GM12878 (cell line): Measurements from ENCODE around the gene CRB3. TPM values are rescaled to one million over a fixed set of nuclear protein-coding genes. Genes with fewer than 3 reads are reported as not detected.
A peak's percentile ranks its signal among the peaks of the same experiment; 100 is the strongest.

Experiments
- CEBPZ ChIP-seq: fragments of 150-350 bp; IDR thresholded peaks from 2 replicates; pipeline ENCODE4 v1.6.1; 2016; ENCODE audit warnings: low read depth, low read length
- CHD1 ChIP-seq: IDR thresholded peaks from 2 replicates; pipeline ENCODE4 v1.6.1; 2012; ENCODE audit warnings: low read depth, low read length, improper control_type of control experiment
- CHD2 ChIP-seq: IDR thresholded peaks from 2 replicates; pipeline ENCODE4 v1.6.1; 2011; ENCODE audit warnings: low read depth, low read length, improper control_type of control experiment, borderline replicate concordance
- E4F1 ChIP-seq: fragments of 450-650 bp; IDR thresholded peaks from 2 replicates; pipeline ENCODE4 v1.6.1; 2018; ENCODE audit warnings: borderline replicate concordance, mild to moderate bottlenecking; ENCODE audit not compliant: partially characterized antibody
- EZH2 ChIP-seq: IDR thresholded peaks from 2 replicates; pipeline ENCODE4 v1.6.1; 2012; ENCODE audit warnings: low read depth, mild to moderate bottlenecking, control low read depth, inconsistent platforms, low read length, borderline replicate concordance; ENCODE audit not compliant: control insufficient read depth
- HDAC6 ChIP-seq: fragments of 200-600 bp; sonication (generic); IDR thresholded peaks from one replicate; pipeline ENCODE4 v1.8.0; 2017; ENCODE audit warnings: antibody characterized with exemption; ENCODE audit not compliant: unreplicated experiment
- HSF1 ChIP-seq: fragments of 150-350 bp; IDR thresholded peaks from 2 replicates; pipeline ENCODE4 v1.6.1; 2014; ENCODE audit warnings: mild to moderate bottlenecking, low read depth, low read length
- IKZF1 ChIP-seq: fragments of 450-650 bp; conservative IDR thresholded peaks from 2 replicates; pipeline ENCODE4 v1.6.1; 2017; ENCODE audit warnings: antibody characterized with exemption, mild to moderate bottlenecking
- IKZF2 ChIP-seq, 2 experiments: fragments of 450-650 bp; IDR thresholded peaks; 2 replicates each; pipeline ENCODE4 v1.6.1; 2017; ENCODE audit warnings: mild to moderate bottlenecking in 2 of 2, moderate library complexity in 2 of 2
- KLF5 ChIP-seq: fragments of 450-650 bp; IDR thresholded peaks from 2 replicates; pipeline ENCODE4 v1.6.1; 2014; ENCODE audit warnings: mild to moderate bottlenecking; ENCODE audit not compliant: partially characterized antibody
- NFIC ChIP-seq: IDR thresholded peaks from 2 replicates; pipeline ENCODE4 v1.6.1; 2012; ENCODE audit warnings: low read depth, mild to moderate bottlenecking, inconsistent platforms, low read length, moderate library complexity
- PBX3 ChIP-seq: IDR thresholded peaks from 2 replicates; pipeline ENCODE4 v1.6.1; 2011; ENCODE audit warnings: mild to moderate bottlenecking, low read depth, low read length, moderate library complexity; ENCODE audit not compliant: insufficient replicate concordance
- POLR2AphosphoS5 ChIP-seq: IDR thresholded peaks from 2 replicates; pipeline ENCODE4 v1.6.1; 2011; ENCODE audit warnings: mild to moderate bottlenecking, low read length, inconsistent platforms
- POU2F2 ChIP-seq: IDR thresholded peaks from 3 replicates; pipeline ENCODE4 v1.6.1; 2011; ENCODE audit warnings: low read depth, mild to moderate bottlenecking, low read length, borderline replicate concordance
- SMAD1 ChIP-seq: fragments of 450-650 bp; IDR thresholded peaks from 2 replicates; pipeline ENCODE4 v1.6.1; 2018; ENCODE audit warnings: mild to moderate bottlenecking, low read depth; ENCODE audit not compliant: partially characterized antibody
- SREBF2 ChIP-seq: IDR thresholded peaks from 2 replicates; pipeline ENCODE4 v1.6.1; 2012; ENCODE audit warnings: mild to moderate bottlenecking, low read length
- SRF ChIP-seq, 2 experiments: IDR thresholded peaks; 2 replicates each; pipeline ENCODE4 v1.6.1; 2011; ENCODE audit warnings: low read depth in 2 of 2, low read length in 2 of 2, mild to moderate bottlenecking in 1 of 2, moderate library complexity in 1 of 2
- SUPT20H ChIP-seq: IDR thresholded peaks from 2 replicates; pipeline ENCODE4 v1.6.1; 2011; ENCODE audit warnings: low read depth, mild to moderate bottlenecking, low read length, moderate library complexity, borderline replicate concordance; ENCODE audit not compliant: control insufficient read depth
- ZNF207 ChIP-seq: fragments of 450-650 bp; IDR thresholded peaks from 2 replicates; pipeline ENCODE4 v1.6.1; 2014; ENCODE audit warnings: antibody characterized with exemption, mild to moderate bottlenecking, borderline replicate concordance
- ZNF24 ChIP-seq: fragments of 450-650 bp; IDR thresholded peaks from 2 replicates; pipeline ENCODE4 v1.6.1; 2017; ENCODE audit warnings: antibody characterized with exemption, mild to moderate bottlenecking
- ZNF274 ChIP-seq: IDR thresholded peaks from one replicate; pipeline ENCODE4 v1.8.0; 2011; ENCODE audit not compliant: insufficient read length, insufficient read depth
- polyA plus RNA-seq, 11 experiments: library from polyadenylated mRNA; depleted of rRNA in 4 of 11; unstranded in 6 of 11; stranded (reverse) in 5 of 11; fragments of >200 nt; fragmentation: Nextera tagmentation in 4 of 11; fragmentation: Illumina TruSeq in 1 of 11; extraction: Ambion mirVana in 4 of 11; extraction: Trizol in 1 of 11; gene quantifications; 1 replicate in 1 of 11; 2 replicates in 10 of 11; pipeline versions ENCODE4 v1.2.1 to v1.2.3, GENCODE V29; 2011 to 2016; ENCODE audit warnings: inconsistent platforms in 2 of 11, missing spikeins in 2 of 11, low read depth in 1 of 11
- total RNA-seq, 4 experiments: library from RNA; depleted of rRNA in 3 of 4; stranded (reverse); fragments of >200 nt in 3 of 4; fragmentation: Illumina TruSeq in 1 of 4; extraction: Trizol in 1 of 4; gene quantifications; 2 replicates each; pipeline versions ENCODE4 v1.2.1 to v1.2.3, GENCODE V29; 2013 to 2021

The CRB3 gene
- total and polyA plus RNA-seq, 10 of the 15 experiments (the other 5 are each of a cell fraction or from before 2014, with no cell fraction given), result 0.11 to 1.9 (median 0.98) TPM; not detected in 1

- peak; percentile 35 for TF ChIP-seq E4F1
- TF ChIP-seq HSF1, result no peak
- peak; percentile 75; the same call in 1 of the 2 replicates for TF ChIP-seq POLR2AphosphoS5
- 0 out of 2 replicates have a peak, but pooled peaks have one; percentile 50 for TF ChIP-seq CHD1
- TF ChIP-seq CEBPZ, result no peak
- TF ChIP-seq KLF5, result no peak
- TF ChIP-seq ZNF24, result 0 out of 2 replicates have a peak, but pooled peaks have one; percentile 23
- TF ChIP-seq HDAC6, result no peak
- no peak for TF ChIP-seq SMAD1
- peak; percentile 26 for TF ChIP-seq PBX3
- peak; percentile 30; the same call in 1 of the 2 replicates for TF ChIP-seq CHD2
- TF ChIP-seq ZNF207, result peak; percentile 46; the same call in 1 of the 2 replicates
- peak; percentile 65; the same call in 1 of the 3 replicates for TF ChIP-seq POU2F2
- no peak for TF ChIP-seq ZNF274
- TF ChIP-seq NFIC, result no peak
- 0 out of 4 replicates have a peak, but pooled peaks of 1 of the 2 experiments have one; percentile 25 for TF ChIP-seq SRF (IDR thresholded peaks at IDR 0.05; ENCODE audit: low read depth in 2 of 2, low read length in 2 of 2)
- peak; percentile 90 to 91 for TF ChIP-seq IKZF2 (IDR thresholded peaks at IDR 0.05)
- peak; percentile 93 for TF ChIP-seq IKZF1
- TF ChIP-seq SUPT20H, result no peak
- TF ChIP-seq EZH2, result no peak
- no peak for TF ChIP-seq SREBF2
These were observed 3.8 kb upstream of the CRB3 start (continued) for GRCh38 chr19:6460099-6460884.
